ENCODE data around the gene MYORG. TPM values are rescaled to one million over a fixed set of nuclear protein-coding genes. Genes with fewer than 3 reads are reported as not detected.

MYORG gene
- total RNA-seq, 1 donor from 2014 or later: 10.1 TPM

DNA sequence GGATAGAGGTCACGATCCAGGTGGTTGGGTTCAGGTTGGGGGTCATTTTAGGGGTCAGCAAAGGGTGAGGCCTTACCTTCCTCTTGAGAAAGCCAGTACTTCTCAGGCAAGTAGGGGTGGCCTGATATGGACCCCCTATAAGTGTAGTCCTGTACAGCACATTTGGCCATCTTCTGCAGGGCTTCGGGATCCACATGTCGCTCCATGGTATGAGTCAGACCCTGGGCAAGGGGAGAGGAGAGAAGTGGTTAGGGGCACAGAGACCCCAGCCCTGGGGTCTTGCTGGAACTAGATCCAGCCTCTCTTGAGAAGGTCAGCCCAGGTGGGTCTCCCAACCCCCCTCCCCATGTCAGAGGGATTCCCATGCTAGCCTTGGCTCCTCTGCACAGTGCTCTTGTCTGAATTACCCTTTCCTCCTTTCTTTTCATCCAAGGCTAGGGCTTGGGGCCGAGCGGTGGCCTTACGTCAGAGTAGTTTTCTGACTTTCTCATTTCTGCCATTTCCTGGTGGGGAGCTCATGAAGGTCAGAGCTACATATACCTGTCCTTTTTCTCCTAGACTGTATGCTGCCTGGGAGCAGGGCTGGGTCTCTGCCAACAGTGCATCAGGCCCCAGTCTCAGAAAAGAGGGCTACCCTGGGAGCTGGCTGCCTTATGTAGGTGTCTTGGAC, 9.0 kb upstream of the MYORG start:
- no peak for DNase-seq (ENCODE audit: low spot score)

DNA sequence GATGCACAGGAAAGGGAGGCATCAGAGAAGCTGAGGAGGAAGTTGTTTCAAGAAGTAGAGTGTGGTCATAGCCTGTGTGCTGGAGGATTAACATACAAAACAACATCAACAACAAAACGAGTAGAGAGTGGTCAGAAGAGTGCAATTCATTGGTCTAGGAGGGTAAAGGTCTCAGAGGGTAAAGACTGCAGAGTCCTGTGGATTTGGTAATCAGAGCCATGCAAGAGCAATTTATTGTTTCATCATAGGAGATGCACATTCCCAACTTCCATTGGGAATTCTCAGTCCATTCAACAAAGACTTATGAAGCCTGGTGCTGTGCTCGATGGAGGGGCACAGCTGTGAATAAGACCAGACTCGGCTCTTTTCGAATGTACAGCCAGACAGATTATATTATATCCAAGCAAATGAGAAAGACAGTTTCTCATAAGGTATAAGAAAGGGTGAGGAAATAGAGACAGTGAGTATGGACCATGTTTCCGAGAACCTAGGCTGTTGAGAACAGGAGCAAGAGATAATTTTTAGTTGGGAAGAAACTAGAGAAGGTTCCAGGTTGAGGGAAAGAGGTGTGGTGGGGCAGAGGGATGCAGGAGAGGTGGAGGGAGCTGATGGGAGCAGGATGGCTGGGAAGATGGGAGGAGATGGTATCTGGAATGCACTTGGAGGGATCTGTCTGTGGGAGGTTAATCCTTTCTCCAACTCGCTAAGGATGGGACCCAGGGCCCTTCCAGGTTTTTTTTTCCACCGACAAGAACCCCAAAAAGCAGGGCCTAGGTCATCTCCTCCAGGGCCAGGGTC, 7.9 kb upstream of the MYORG start:
- no peak for DNase-seq (ENCODE audit: low spot score)

DNA sequence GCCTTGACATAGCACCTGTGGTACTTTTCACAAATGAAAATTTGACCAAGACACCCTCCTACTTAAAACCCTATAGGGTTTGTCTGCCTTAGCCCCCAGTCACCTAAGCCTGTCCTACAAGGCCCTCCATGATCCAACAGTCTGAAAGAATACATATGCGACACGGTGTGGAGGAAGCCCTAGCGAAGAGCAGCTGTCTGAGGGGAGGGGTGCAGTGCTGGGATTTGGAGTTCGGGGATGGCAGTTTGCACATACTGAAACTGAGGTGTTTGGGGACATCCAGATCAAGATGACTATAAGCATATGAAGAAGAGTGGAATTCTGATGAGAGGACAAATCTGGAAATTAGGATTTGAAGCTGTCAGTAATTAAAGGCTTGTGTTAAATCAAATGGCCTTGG, 7.2 kb upstream of the MYORG start:
- no peak for DNase-seq (ENCODE audit: low spot score)

DNA sequence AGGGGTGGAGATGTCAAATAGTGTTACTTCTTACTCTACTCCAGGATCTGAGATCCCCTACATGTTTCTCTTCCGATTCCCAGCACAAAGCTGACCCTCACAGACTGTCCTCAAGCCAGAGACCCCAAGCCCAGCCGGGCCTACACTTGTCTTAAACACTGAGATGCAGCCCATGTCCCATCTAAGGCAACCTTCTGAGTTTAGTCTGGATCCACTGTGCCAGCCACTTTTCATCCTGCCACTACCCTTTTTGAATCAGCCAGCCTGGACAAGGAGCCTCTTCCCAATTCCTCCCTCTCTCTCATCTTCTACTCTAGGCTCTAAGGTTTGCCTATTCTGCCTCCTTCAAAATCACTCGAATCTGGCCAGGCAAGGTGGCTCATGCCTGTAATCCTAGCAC, 6.2 kb upstream of the MYORG start:
- peak; percentile 57 for DNase-seq (ENCODE audit: low spot score)

DNA sequence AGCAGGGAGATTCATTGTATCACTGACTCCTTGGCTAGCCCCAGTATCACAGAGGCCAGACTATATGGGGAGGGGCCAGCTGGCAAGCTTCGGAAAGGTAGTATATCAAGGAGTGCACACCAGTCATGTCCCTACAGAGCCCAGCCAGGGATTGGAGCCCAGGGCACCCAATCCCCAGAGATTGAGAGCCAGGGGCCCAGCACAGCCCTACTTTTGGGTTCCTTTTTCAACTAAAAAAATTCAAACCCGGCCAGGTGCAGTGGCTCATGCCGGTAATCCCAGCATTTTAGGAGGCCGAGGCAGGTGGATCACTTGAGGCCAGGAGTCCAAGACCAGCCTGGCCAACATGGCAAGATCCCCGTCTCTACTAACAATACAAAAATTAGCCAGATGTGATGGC, 5.4 kb upstream of the MYORG start:
- peak; percentile 75 for DNase-seq (ENCODE audit: low spot score)

DNA sequence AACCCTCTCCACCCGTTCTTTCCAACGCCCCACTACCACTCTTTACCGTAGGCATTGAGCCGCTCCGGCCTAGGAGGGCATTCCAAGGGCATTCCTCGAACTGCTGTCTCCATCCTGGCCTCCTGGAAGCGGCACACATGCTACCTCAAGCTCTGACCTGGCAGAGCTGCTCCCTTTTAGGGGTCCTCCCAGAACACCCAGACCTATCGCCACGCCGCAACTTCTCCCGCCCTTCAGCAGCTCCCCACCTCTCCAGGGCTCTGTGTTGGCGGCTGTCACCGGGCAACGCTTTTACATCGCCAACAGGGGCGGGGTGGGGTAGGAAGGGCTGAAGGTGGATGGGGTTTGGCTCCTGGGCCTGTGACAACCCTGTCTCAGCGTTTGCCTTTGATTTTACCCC, 4.6 kb upstream of the MYORG start:
- peak; percentile 84 for DNase-seq (ENCODE audit: low spot score)

DNA sequence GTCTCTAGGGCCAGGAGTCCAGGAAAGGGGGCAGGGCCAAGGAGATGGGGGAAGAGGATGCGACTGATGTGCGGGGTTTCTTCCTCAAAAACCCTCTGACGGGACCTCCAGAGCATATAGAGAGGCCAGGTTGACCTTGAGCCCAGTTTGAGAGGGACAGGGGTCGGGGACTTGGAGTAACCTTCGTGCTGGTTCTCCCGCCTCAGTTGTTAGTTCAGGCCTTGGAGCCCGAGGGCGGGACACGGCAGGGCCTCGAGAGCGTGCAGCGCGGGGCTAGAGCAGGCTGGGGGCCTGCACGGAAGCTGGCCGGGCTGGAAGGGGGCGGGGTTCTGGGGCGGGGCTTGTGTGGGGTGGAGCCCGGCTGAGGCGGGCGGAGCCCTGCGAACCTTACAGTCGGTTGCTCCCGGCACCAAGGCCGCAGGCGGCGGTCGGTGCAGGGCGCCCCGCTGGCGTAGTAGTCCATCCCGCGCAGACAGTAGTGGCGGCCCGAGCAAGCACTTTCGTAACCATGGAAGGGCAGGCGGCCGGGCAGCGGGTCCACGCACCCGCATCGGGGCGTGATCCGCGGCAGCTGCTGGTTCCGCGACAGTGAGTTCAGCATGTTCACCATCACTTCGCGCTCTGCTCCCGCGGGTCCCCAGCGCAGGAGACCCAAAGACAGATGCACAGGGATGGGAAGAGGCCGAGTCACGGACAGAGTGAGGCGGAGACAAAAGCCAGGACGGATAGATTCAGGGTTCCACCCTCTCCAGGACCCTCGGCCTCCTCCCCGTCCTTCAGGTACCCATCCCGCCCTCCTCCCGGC, 4.0 kb upstream of the MYORG start:
- DNase-seq (ENCODE audit: low spot score): peak; percentile 93

DNA sequence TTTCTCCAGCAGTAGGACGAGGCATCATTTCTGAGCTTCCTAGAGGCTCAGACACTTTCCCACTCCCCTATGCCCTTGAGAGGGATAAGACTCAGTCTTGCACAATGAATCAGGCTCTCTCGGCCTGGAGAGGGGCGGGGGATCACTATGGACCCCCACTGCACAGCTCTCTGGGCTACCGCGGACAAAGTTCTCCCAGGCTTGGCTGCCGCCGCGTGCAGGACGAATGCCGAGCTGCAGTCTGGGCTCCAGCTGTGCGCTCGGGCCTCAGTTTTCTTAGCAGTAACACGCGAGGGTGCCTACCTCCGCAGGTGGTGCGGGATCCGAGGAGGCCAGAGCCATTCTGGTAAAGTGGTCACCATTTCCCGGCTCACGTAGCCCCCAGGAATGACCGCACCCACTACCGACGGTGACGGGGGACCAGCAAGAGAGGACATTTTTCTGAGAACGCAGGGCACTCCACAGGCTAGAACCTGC, 3.4 kb upstream of the MYORG start:
- DNase-seq (ENCODE audit: low spot score): peak; percentile 86

DNA sequence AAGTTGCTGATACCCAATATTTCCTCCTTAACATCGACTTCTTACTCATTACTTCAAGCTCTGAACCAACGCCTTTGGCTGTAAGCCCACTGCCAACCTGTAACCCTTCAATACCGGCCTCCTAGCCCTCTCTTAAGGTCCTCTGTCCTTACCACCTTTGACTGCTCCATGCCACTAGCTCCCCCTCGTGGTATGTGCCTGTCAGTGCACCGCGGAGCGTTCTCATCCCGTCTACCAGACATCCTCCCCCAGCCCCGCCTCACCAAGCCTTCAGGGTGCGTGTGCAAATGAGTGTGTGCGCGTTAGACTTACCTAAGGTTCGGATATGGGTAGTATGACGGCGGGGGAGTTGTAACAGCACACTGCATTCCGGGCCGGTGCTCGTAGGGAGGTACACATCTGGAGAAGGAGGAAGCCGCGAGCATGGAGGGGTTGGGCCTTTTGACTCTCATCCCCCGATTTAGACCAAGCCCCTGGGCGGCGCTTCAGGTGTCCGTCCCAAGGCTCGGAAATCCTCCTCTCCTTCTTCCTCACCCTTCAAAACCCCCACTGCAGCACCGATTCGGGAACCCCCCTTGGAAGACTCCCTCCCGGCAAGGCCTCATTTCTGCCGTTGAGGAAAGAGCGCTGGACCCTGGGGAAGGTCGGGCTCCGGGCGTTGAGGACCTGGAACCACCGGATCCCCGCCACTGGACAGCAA, 2.8 kb upstream of the MYORG start:
- DNase-seq (ENCODE audit: low spot score): peak; percentile 91

DNA sequence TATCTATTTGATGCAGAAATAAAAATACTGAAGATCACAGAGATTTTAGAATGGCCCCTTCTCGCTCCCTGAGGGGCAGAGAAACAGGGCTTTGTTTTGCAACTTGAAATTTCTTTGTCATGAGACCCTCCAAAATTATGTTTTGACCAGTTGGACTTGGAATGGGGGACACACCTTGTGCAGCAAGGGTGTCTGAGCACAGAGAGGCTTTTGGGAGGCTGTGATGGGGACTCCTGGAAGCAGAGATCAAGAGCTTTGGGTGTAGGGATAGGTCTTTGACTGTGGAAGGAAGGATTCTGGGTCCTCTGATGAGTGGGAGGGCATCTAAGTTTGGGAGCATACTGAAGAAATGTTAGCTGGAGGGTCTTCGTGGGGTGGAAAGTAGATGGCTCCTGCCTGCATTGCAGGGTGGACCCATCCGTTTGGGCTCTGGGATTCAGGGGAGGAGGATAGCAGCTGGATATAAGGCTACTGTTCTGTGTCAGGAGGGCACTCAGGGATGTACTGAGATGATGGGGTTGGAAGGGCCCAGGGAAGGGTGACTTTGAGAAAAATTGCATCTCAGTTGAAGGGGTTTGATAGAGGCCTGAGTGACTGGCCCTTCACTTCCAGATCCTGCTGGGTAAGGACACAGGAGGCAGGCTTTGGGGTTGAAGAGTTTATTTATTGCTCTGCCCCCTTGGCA, 1.8 kb upstream of the MYORG start:
- no peak for DNase-seq (ENCODE audit: low spot score)

DNA sequence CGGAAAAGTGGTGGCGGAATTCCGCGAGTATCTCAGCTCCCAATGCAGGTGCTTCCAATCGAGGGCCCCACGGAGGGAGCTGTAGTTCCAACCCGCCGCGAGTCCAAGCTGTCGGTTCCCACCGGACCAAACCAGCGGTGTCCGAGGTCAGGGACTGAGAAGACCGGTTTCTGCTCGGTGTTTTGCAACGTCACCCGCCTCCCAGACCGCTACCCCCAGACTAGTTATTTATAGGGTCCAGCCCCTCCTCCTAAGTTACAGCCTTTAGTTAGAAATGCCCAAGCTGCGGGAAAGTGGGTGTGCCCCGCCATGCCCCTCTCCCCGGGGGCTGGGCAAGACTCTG, 677 bp upstream of the MYORG start:
- DNase-seq (ENCODE audit: low spot score): peak; percentile 80

DNA sequence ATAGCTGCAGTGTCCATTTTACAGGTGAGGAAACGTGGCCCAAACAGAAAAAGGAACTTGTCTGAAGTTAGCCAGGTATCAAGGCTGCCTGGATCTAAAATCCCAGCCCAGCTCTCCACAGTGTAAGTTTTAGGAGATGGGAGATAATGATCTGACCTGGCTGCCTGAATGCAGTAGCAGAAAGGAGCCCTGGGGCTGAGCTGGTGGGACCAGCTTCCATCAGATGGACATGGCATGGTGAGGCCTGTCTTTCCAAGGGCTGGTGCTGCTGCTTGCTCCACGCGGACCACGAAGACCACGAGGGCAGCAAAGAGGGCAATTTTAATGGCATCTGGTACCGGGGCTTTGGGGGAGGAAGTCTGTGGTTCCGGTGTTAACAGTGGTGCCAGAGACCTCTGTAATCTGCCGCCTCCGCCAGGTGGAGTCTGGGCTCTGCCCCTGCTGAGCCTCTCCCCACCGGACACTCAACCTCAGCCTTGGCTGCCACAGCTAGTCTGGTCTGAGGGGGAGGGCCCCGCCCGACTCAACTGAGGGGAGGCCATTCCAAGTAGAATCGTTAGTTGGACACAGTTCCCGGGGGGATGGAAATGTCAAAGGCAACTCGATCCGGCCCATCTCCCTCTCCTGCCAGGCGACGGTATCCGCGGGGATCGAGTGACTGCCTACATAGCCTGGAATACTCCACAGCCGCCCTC, 650 bp downstream of the MYORG start:
- DNase-seq (ENCODE audit: low spot score): peak; percentile 91

DNA sequence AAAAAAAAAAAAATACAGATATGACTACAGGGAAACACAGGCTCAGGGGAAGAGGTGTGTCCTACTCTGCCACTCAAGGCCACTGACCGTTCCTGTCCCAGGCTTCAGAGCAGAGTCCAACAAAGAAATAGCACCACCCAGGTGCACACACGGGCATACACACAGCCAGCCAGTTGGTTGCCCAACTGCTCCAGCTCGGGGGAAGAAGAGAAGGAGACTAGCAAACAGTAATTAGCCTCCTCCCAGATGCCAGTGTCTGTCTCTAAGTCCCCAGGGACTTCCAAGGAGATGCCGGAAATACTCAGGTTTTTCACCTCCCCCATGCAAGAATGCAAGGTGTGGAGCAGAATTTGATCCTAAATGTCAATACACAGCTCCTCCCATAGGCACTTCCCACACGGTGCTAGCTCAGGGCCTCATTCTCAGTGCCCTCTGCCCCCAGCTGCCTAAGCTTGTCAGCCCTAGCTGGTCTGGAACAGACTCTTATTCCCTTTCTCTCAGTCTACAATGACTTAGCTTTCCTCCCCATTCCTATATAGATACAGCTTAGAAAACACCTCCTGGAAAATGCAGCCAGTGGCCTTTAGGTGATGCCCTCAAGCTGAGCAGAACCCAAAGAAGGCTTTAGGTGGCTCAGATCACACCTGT, 1.7 kb downstream of the MYORG start:
- DNase-seq (ENCODE audit: low spot score): no peak

DNA sequence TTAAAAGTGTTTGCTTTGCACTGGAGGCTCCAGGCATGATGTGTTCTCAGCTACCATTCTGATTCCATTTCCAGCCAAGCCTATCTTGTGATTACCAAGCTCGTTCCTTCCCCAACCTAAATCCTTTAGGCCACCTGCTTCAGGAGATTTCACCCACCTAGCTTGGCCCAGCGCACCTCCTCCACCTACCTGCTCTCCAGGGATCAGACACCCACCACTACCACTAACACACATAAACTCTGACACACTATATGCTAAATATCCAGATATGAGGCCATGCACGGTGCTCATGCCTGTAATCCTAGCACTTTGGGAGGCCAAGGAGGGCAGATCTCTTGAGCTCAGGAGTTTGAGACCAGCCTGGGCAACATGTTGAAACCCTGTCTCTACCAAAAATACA, 2.4 kb downstream of the MYORG start:
- DNase-seq (ENCODE audit: low spot score): no peak

DNA sequence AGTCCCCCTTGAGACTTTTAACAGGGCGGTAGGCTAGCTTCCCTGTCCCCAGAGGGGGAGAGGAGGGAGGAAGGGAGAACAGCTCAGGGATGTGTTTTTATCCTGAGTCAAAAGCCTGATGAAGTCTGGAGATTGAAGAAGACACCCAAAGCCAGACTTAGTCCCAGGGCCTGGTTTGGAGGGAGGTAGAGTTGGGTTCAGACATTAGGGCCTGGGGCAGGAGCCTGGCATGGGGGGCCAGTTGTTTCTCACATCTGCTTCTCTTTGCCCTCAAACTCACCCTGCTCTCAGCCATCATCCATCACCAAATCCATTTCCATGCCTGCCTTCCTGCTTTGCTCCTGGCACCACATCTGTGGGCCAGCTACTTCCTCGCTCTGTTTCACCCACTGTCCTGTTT, 2.9 kb downstream of the MYORG start:
- no peak for DNase-seq (ENCODE audit: low spot score)

DNA sequence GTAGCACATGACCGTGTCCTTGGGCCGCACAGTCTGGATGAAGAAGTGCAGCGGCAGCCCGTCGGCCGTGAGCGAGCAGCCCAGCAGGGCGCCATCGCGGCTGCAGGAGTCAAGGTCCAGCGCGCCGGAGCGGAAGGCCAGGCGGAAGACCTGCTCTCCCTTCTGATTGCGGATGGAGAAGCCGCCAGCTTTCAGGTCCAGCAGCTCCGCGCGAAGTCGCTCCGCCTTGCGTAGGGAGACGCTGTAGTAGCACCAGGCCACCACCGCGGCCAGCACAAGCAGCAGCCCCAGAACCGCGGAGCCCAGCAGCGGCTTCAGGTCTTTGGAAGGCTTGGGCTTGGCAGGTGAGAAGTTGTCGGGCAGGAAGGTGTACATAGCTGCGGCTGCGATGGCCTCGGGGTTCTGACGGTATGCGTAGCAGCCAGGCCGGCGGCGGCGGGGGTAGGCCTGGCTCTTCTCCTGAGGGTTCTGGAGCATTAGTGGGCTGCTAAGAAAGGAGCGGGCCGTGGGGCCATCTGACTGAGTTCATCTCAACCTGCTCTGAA, 4.2 kb downstream of the MYORG start:
- DNase-seq (ENCODE audit: low spot score): peak; percentile 90

DNA sequence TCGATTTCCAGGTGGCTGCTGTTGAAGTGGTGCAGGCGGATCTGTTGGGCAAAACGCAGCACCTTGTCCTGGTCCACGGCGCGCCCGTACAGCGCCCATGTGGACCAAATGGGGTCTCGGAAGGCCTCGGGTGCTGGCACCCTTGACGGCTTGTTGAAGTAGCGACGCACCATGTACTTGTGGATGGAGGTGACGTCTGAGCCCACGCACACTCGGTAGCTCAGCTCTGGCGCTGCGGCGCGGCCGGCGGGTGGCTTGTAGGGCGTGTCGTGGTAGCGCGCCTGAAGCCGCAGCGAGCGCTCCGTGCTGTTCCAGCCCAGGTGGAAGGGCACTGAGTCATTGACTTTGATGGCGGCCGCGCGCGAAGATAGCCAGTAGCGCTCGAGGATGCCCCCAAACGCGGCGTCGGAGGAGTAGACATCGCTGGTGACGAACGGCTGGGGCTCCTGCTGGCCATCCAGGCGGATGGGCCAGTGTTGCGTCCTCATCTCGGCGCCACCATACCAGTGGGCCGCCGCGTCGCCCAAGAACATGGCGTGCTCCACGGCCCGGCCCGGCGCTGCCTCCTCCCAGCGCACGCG, 4.7 kb downstream of the MYORG start:
- peak; percentile 78 for DNase-seq (ENCODE audit: low spot score)

DNA sequence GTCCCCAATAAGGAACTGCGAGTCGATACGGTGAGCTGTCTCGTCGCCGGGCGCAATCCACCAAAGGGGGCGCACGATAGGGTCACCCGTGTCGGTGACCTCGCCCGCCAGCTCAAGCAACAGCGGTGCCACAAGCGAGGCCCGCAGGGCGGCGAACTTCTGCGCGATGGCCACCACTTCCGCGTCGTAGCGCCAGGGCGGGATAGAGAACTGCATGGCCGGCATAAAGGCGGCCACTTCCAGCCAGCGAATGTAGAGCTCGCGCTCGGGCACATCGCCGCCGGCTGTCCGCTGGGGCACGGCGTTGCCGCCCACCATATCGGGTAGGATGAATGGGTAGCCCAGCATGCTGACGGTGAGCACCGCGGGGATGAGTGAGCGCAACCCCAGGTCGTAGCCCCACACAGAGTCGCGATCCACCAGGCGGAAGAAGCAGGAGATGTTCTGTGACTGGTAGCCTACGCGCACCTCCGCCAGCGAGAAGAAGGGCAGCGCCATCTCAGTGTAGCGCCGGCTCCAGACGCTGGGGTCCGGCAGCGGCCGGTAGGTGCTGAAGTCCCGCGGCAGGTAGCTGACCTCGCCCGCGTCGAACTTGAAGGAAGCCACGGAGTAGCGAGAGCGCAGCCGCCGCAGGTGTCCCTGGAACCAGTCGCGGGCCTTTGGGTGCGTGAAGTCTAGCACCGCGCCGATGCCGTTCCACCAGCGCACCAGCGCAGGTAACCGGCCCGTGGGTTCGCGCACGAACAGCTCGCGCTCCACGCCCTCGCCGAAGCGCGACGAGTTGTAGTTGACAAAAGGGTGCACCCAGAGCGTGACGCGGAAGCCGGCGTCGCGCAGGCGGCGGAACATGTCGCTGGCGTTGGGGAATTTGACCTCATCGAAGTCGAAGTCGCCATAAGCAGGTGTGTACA, 5.5 kb downstream of the MYORG start:
- peak; percentile 87 for DNase-seq (ENCODE audit: low spot score)

All from mesenteric fat pad (tissue), 1 donor.